Smooth muscle cell (in vitro differentiated cells): ENCODE results near the gene RPS14. TPM values are rescaled to one million over a fixed set of nuclear protein-coding genes. Genes with fewer than 3 reads are reported as not detected.

Source experiments
- DNase-seq: peaks from one replicate; lab custom pipeline; 2025; ENCODE audit not compliant: unreplicated experiment; lab: John Stamatoyannopoulos, UW
- H2AFZ ChIP-seq: fragments of 200-600 bp; sonication (generic); 2 replicates; pipeline ENCODE4 v1.6.0; 2016; ENCODE audit warnings: antibody characterized with exemption, low read depth, mild to moderate bottlenecking
- H3F3A ChIP-seq: fragments of 200-600 bp; sonication (generic); 2 replicates; pipeline ENCODE4 v1.6.0; 2017; ENCODE audit warnings: antibody characterized with exemption, low read depth
- H3K27ac ChIP-seq: fragments of 200-600 bp; sonication (generic); 2 replicates; pipeline ENCODE4 v1.5.1; 2016; ENCODE audit warnings: low read depth, mild to moderate bottlenecking
- H3K27me3 ChIP-seq: fragments of 200-600 bp; sonication (generic); 2 replicates; pipeline ENCODE4 v1.6.1; 2016; ENCODE audit warnings: low read depth, mild to moderate bottlenecking
- H3K36me3 ChIP-seq: fragments of 200-600 bp; sonication (generic); 2 replicates; pipeline ENCODE4 v1.5.1; 2016; ENCODE audit warnings: low read depth
- H3K4me1 ChIP-seq: fragments of 200-600 bp; sonication (generic); 2 replicates; pipeline ENCODE4 v1.5.1; 2016; ENCODE audit warnings: low read depth
- H3K4me2 ChIP-seq: fragments of 200-600 bp; sonication (generic); 2 replicates; pipeline ENCODE4 v1.6.0; 2016; ENCODE audit warnings: mild to moderate bottlenecking
- H3K4me3 ChIP-seq: fragments of 200-600 bp; sonication (generic); 2 replicates; pipeline ENCODE4 v1.5.1; 2016; ENCODE audit warnings: mild to moderate bottlenecking
- H3K79me2 ChIP-seq: fragments of 200-600 bp; sonication (generic); 2 replicates; pipeline ENCODE4 v1.6.0; 2016; ENCODE audit warnings: low read depth, mild to moderate bottlenecking
- H3K9ac ChIP-seq: fragments of 200-600 bp; sonication (generic); 2 replicates; pipeline ENCODE4 v1.6.0; 2016; ENCODE audit warnings: low read depth
- H3K9me3 ChIP-seq: fragments of 200-600 bp; sonication (generic); replicated peaks from 2 replicates; pipeline ENCODE4 v1.5.1; 2016; ENCODE audit warnings: low read depth
- H4K20me1 ChIP-seq: fragments of 200-600 bp; sonication (generic); 2 replicates; pipeline ENCODE4 v1.6.0; 2016; ENCODE audit warnings: low read depth
- CTCF ChIP-seq: fragments of 200-600 bp; sonication (generic); IDR thresholded peaks from 2 replicates; pipeline ENCODE4 v1.5.1; 2017; ENCODE audit warnings: borderline replicate concordance, mild to moderate bottlenecking, antibody characterized with exemption; ENCODE audit not compliant: insufficient read depth, poor library complexity, severe bottlenecking
- WGBS: methylation state at CpG from one replicate; pipeline ENCODE4 v1.1.7; 2016; ENCODE audit warnings: low lambda C conversion rate; 5-methylcytosine and 5-hydroxymethylcytosine counted together
- polyA plus RNA-seq: library from polyadenylated mRNA; unstranded; fragments of >200 nt; fragmentation: Nextera tagmentation; extraction: Ambion mirVana; gene quantifications from 2 replicates; pipeline ENCODE4 v1.2.1, GENCODE V29; 2016
- total RNA-seq: library from RNA; depleted of rRNA; stranded (reverse); fragments of >200 nt; gene quantifications from 2 replicates; pipeline ENCODE4 v1.2.3, GENCODE V29; 2014

RPS14 gene
- total and polyA plus RNA-seq, 2 experiments from 2014 or later, result 1,004 to 2,349 TPM

GRCh38 chr5:150438873-150439546 is 10.5 kb downstream of the RPS14 start:
- peaks cover 9% of the 10 kb centered on the region for H3F3A ChIP-seq
- no peaks in the 10 kb centered on the region for H3K4me1 ChIP-seq
- DNase-seq, result no peak
- H3K9ac ChIP-seq, result no peak overlapping the region
- WGBS, result 49% methylated on average over 4 of the region's 4 CpGs
- H2AFZ ChIP-seq, result no peak overlapping the region
- no peak overlapping the region for H3K27ac ChIP-seq
- H3K4me2 ChIP-seq, result no peak overlapping the region
- no peaks in the 10 kb centered on the region for H3K27me3 ChIP-seq
- peak; percentile 50 for TF ChIP-seq CTCF
- no peak overlapping the region for H3K4me3 ChIP-seq
- peaks cover 9% of the 10 kb centered on the region for H4K20me1 ChIP-seq
- H3K79me2 ChIP-seq, result no peaks in the 10 kb centered on the region
- H3K9me3 ChIP-seq, result no peaks in the 10 kb centered on the region
- peaks cover 5% of the 10 kb centered on the region for H3K36me3 ChIP-seq

GRCh38 chr5:150436141-150436680 is 13.3 kb downstream of the RPS14 start:
- no peaks in the 10 kb centered on the region for H3K9me3 ChIP-seq
- TF ChIP-seq CTCF, result peak; percentile 82
- H2AFZ ChIP-seq, result peak overlapping the region; percentile 52
- DNase-seq, result peak; percentile 57
- no peaks in the 10 kb centered on the region for H4K20me1 ChIP-seq
- peak overlapping the region; percentile 18 for H3K4me2 ChIP-seq
- no peak overlapping the region for H3K27ac ChIP-seq
- H3K4me3 ChIP-seq, result no peak overlapping the region
- H3K36me3 ChIP-seq, result no peaks in the 10 kb centered on the region
- no peaks in the 10 kb centered on the region for H3K4me1 ChIP-seq
- H3K9ac ChIP-seq, result no peak overlapping the region
- no peaks in the 10 kb centered on the region for H3K27me3 ChIP-seq
- H3F3A ChIP-seq, result no peaks in the 10 kb centered on the region
- WGBS, result 29% methylated on average over 13 of the region's 13 CpGs
- H3K79me2 ChIP-seq, result no peaks in the 10 kb centered on the region

DNA sequence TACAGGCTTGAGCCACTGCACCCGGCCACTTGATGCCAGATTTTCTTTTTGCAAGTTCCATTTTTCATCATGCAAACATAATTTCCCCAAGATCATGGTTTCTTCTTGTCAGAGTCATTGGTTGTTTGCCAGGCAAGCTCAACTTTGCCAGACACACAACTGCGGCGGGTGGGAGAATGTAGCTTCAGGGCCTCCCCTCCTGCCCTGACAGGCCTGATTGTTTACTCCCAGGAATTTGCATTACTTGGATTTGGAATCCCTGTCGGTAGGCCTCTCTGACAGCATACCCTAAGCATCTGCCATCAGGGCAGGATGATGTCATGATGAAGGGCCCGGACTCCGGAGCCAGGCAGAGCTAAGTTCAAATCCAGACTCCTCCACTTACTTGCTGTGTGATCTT is 15.1 kb downstream of the RPS14 start:
- Histone ChIP-seq H3K27me3 (no peaks in the 10 kb centered on the region), H3K36me3 (no peaks in the 10 kb centered on the region), H2AFZ (no peak overlapping the region), H3K27ac (peak overlapping the region; percentile 10), H3K9me3 (no peaks in the 10 kb centered on the region), H3F3A (no peaks in the 10 kb centered on the region), H3K4me1 (no peaks in the 10 kb centered on the region), H4K20me1 (no peaks in the 10 kb centered on the region), H3K79me2 (no peaks in the 10 kb centered on the region), H3K9ac (no peak overlapping the region), H3K4me3 (no peak overlapping the region), H3K4me2 (no peak overlapping the region)
- no peak for DNase-seq
- no peak for TF ChIP-seq CTCF
- 8% methylated on average over 6 of the region's 6 CpGs for WGBS

- Histone ChIP-seq H3K79me2 (no peaks in the 10 kb centered on the region), H3K9ac (no peak overlapping the region), H2AFZ (no peak overlapping the region), H3K27ac (no peak overlapping the region), H3K36me3 (no peaks in the 10 kb centered on the region), H3F3A (no peaks in the 10 kb centered on the region), H3K4me2 (no peak overlapping the region), H3K27me3 (no peaks in the 10 kb centered on the region), H3K9me3 (no peaks in the 10 kb centered on the region), H4K20me1 (no peaks in the 10 kb centered on the region), H3K4me3 (no peak overlapping the region), H3K4me1 (no peaks in the 10 kb centered on the region)
- DNase-seq, result no peak
- WGBS, result 59% methylated on average over 4 of the region's 4 CpGs
- no peak for TF ChIP-seq CTCF
Measured at GRCh38 chr5:150431574-150431973, 18.0 kb downstream of the RPS14 start.
